GM18861 (cell line): ENCODE data around the gene SLC46A2.

Source experiments
- ATAC-seq: cut with Tn5 transposase; IDR thresholded peaks from one replicate; pipeline ENCODE4 v1.9.1; 2021; ENCODE audit not compliant: unreplicated experiment

Gene SLC46A2

GRCh38 chr9:112887381-112887780 lies 3.3 kb downstream of the SLC46A2 start:
- ATAC-seq = no peak

GRCh38 chr9:112886351-112886750 lies 4.3 kb downstream of the SLC46A2 start:
- no peak for ATAC-seq

- no peak for ATAC-seq
Observed at GRCh38 chr9:112885324-112885723, 5.4 kb downstream of the SLC46A2 start.

- no peak for ATAC-seq
Observed at GRCh38 chr9:112884721-112885120, 6.0 kb downstream of the SLC46A2 start.

GRCh38 chr9:112884101-112884500 lies 6.6 kb downstream of the SLC46A2 start:
- no peak for ATAC-seq

GRCh38 chr9:112881331-112881730 lies 9.3 kb downstream of the SLC46A2 start:
- no peak for ATAC-seq

- ATAC-seq = no peak
Observed at GRCh38 chr9:112880650-112881049, 10.0 kb downstream of the SLC46A2 start.

GRCh38 chr9:112878752-112879151 lies 11.9 kb downstream of the SLC46A2 start:
- no peak for ATAC-seq

GRCh38 chr9:112873773-112874405 lies 16.8 kb downstream of the SLC46A2 start:
- ATAC-seq = no peak

- ATAC-seq = no peak
Observed at GRCh38 chr9:112872019-112872418, 18.7 kb downstream of the SLC46A2 start.

- no peak for ATAC-seq
Observed at GRCh38 chr9:112870556-112870955, 20.1 kb downstream of the SLC46A2 start.

- no peak for ATAC-seq
Observed at GRCh38 chr9:112869917-112870316, 20.8 kb downstream of the SLC46A2 start.

GRCh38 chr9:112869041-112869529 lies 21.6 kb downstream of the SLC46A2 start:
- ATAC-seq = no peak

GRCh38 chr9:112868461-112868860 lies 22.2 kb downstream of the SLC46A2 start:
- no peak for ATAC-seq

- no peak for ATAC-seq
Observed at GRCh38 chr9:112867275-112867991, 23.2 kb downstream of the SLC46A2 start.

GRCh38 chr9:112866662-112867274 lies 23.9 kb downstream of the SLC46A2 start:
- no peak for ATAC-seq

GRCh38 chr9:112864982-112865381 lies 25.7 kb downstream of the SLC46A2 start:
- ATAC-seq = no peak

GRCh38 chr9:112864403-112864802 lies 26.3 kb downstream of the SLC46A2 start:
- no peak for ATAC-seq

GRCh38 chr9:112863746-112864145 lies 26.9 kb downstream of the SLC46A2 start:
- no peak for ATAC-seq

- ATAC-seq = no peak
Observed at GRCh38 chr9:112863214-112863613, 27.5 kb downstream of the SLC46A2 start.

GRCh38 chr9:112861638-112862555 lies 28.8 kb downstream of the SLC46A2 start:
- no peak for ATAC-seq
